ENCODE measurements around the gene ZSCAN16.

ZSCAN16 gene

DNA sequence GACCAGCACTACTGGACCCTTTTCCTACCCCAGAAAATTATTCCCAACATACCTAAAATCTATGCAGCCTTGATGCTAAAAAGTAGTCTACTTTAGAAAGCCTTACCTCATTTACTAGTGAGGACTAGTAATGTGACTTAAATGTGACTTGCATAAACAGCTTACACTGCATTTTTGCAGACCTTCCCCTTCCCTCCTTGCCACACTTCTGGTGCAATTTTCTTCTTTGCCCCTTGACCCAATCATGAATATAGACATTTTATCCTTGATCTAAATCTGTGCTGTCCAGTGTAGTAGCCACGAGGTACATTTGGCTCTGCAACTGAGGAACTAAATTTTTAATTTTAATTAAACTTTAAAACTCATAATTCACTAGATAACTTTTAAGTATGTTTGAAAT is 10.3 kb downstream of the ZSCAN16 start:
- Histone ChIP-seq H3K4me1 (ENCODE audit: insufficient read depth, low read length) (peaks cover 7% of the 10 kb centered on the region; the same call in 1 of the 2 replicates), H3K9me3 (ENCODE audit: insufficient read depth, low read depth, low read length) (no peaks in the 10 kb centered on the region), H3K9ac (ENCODE audit: low read depth, low read length) (no peak overlapping the region), H3K36me3 (ENCODE audit: insufficient read depth, low read depth, low read length) (peaks cover 12% of the 10 kb centered on the region; the same call in 1 of the 2 replicates), H3K27me3 (ENCODE audit: insufficient read depth, low read length) (peaks cover 17% of the 10 kb centered on the region), H3K27ac (ENCODE audit: low read length) (no peak overlapping the region), H3K4me3 (ENCODE audit: low read length) (no peak overlapping the region)

DNA sequence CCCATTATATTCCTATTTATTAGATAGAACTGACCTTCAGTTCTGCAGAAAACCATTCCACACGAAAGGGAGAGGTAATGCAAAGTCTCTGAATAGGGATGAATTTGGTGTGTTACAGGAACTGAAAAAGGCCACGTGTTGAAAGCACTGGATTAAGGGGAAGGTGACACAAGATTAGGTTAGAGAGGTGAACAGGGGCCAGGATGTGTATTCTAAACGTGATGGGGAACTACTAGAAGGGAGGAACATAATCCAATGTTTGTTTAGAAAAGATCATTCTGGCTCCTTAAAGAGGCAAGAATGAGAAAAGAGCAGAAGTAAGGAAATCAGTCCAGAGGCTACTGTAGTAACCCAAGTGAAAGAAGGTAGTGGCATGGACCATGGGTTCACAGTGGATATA is 11.0 kb downstream of the ZSCAN16 start:
- Histone ChIP-seq H3K36me3 (ENCODE audit: insufficient read depth, low read depth, low read length) (0 out of 2 replicates have a peak, but pooled peaks cover 5% of the 10 kb centered on the region), H3K27ac (ENCODE audit: low read length) (no peak overlapping the region), H3K9ac (ENCODE audit: low read depth, low read length) (no peak overlapping the region), H3K27me3 (ENCODE audit: insufficient read depth, low read length) (peaks cover 24% of the 10 kb centered on the region), H3K9me3 (ENCODE audit: insufficient read depth, low read depth, low read length) (no peaks in the 10 kb centered on the region), H3K4me3 (ENCODE audit: low read length) (peak overlapping the region; percentile 84), H3K4me1 (ENCODE audit: insufficient read depth, low read length) (peaks cover 7% of the 10 kb centered on the region; the same call in 1 of the 2 replicates)

DNA sequence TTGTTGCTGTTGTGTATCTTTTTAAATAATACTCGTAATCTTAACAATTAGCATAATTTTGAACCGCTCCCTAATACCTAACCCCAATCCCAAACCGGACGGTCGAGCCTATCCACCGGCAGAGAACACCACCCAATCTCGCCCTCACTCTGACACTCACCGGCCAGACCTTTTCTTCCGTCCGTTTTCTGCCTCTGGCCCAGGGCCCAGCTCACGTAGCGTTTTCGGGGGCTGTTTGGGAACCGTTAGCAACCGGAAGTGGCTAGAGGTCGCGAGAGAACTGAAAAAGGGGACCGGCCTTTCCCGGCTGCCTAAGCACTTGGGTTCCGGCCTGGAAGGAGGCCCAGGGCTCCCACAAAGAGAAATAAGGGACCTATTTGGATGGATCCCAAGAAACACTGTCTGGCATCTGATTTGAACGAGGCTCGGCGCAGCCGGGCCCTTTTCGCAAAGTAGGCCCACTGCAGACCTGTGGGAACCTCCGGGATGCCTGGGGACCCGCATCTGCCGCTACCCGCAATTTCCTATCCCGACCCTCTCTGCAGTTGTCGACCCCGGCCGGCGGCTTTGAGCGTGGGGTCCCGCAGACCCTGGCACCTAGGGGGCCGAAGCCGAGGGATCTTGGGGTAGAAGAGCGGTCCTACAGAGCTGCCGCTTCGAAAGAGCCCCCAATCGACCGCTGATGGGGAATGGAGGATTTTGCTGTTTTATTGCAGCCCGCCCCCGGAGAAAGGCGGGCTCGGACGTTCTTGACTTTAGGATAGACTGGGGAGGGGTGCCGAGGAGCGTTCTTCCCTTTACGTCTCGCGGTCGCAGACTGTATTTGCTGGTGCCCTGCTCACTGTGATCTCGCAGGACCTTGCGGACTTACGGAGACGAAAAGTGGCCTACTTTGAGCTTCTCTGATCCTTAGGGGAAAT is 12.4 kb downstream of the ZSCAN16 start:
- no peaks in the 10 kb centered on the region for H3K9me3 ChIP-seq (ENCODE audit: insufficient read depth, low read depth, low read length)
- H3K4me1 ChIP-seq (ENCODE audit: insufficient read depth, low read length), result peaks cover 7% of the 10 kb centered on the region; the same call in 1 of the 2 replicates
- no peaks in the 10 kb centered on the region for H3K36me3 ChIP-seq (ENCODE audit: insufficient read depth, low read depth, low read length)
- peak overlapping the region; percentile 84 for H3K4me3 ChIP-seq (ENCODE audit: low read length)
- peak overlapping the region; percentile 97 for H3K9ac ChIP-seq (ENCODE audit: low read depth, low read length)
- peak overlapping the region; percentile 84 for H3K27ac ChIP-seq (ENCODE audit: low read length)
- peaks cover 36% of the 10 kb centered on the region for H3K27me3 ChIP-seq (ENCODE audit: insufficient read depth, low read length)

DNA sequence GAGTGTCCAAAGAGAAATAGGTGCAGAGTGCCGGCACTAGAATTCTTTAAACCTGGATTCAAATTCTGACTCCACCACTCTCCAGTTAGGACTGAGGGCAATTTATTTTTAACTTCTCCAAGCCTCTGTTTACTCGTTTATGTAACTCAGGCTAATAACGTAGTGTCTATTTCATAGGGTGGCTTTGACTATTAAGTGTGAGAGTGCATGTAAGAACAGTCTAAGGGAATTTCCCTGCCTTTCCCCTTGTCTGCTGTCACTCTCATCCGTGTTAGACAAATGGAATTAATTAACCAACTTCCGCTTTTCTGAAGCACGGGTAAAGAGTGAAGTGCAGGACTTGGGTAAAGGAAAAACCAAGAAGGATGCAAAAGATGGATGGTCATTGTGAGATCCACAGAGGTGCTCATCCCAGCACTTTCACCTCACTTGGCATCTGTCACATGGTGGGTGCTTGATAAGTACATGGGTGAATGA is 13.1 kb downstream of the ZSCAN16 start:
- peaks cover 36% of the 10 kb centered on the region for H3K27me3 ChIP-seq (ENCODE audit: insufficient read depth, low read length)
- peak overlapping the region; percentile 84 for H3K27ac ChIP-seq (ENCODE audit: low read length)
- H3K9me3 ChIP-seq (ENCODE audit: insufficient read depth, low read depth, low read length), result no peaks in the 10 kb centered on the region
- peak overlapping the region; percentile 84 for H3K4me3 ChIP-seq (ENCODE audit: low read length)
- peak overlapping the region; percentile 97 for H3K9ac ChIP-seq (ENCODE audit: low read depth, low read length)
- H3K36me3 ChIP-seq (ENCODE audit: insufficient read depth, low read depth, low read length), result no peaks in the 10 kb centered on the region
- peaks cover 7% of the 10 kb centered on the region; the same call in 1 of the 2 replicates for H3K4me1 ChIP-seq (ENCODE audit: insufficient read depth, low read length)

DNA sequence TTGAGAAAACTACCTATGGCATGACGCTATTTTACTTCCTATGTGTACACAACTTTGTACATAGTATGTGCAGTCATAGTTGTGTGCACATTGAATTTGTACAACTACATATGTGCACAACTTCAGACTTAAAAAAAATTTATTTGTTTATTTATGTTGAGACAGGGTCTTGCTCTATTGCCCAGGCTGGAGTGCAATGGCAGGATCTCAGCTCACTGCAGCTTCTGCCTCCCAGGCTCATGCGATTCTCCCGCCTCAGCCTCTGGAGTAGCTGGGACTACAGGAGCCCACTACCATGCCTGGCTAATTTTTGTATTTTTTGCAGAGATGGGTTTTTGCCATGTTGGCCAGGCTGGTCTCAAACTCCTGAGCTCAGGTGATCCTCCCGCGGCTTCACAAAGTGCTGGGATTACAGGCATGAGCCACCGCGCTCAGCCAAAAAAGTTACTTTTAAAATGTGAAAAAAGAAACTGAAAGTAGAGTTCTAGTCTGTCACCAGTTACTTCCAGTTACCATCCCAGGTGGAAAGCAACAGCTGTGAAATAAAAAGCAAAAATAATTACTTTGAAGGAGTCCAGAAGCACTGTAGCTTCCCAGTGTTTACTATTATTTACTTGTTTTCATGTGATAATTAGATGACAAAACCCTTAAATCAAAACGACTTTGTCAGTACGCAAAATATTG is 15.6 kb downstream of the ZSCAN16 start:
- Histone ChIP-seq H3K36me3 (ENCODE audit: insufficient read depth, low read depth, low read length) (peaks cover 8% of the 10 kb centered on the region), H3K9me3 (ENCODE audit: insufficient read depth, low read depth, low read length) (no peaks in the 10 kb centered on the region), H3K27me3 (ENCODE audit: insufficient read depth, low read length) (peaks cover 36% of the 10 kb centered on the region), H3K4me3 (ENCODE audit: low read length) (no peak overlapping the region), H3K27ac (ENCODE audit: low read length) (no peak overlapping the region), H3K4me1 (ENCODE audit: insufficient read depth, low read length) (peaks cover 12% of the 10 kb centered on the region; the same call in 1 of the 2 replicates), H3K9ac (ENCODE audit: low read depth, low read length) (no peak overlapping the region)

DNA sequence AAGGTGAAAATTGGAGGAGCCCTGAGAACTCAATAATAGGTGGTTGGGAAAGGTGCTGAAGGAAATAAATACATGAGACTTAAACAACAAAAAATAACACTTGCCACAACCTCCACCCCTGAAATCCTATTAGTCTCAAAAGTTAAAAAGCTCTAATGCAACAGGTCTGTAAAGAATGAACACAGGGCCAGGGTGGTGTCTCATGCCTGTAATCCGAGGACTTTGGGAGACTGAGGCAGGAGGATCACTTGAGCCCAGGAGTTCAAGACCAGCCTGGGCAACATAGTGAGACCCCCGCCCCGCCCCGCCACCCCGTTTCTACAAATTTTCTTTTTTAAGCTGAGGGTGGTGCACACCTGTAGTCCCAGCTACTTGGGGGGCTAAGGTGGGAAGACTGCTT is 16.2 kb downstream of the ZSCAN16 start:
- H3K4me3 ChIP-seq (ENCODE audit: low read length), result no peak overlapping the region
- H3K4me1 ChIP-seq (ENCODE audit: insufficient read depth, low read length), result peaks cover 12% of the 10 kb centered on the region; the same call in 1 of the 2 replicates
- H3K9me3 ChIP-seq (ENCODE audit: insufficient read depth, low read depth, low read length), result no peaks in the 10 kb centered on the region
- no peak overlapping the region for H3K27ac ChIP-seq (ENCODE audit: low read length)
- no peak overlapping the region for H3K9ac ChIP-seq (ENCODE audit: low read depth, low read length)
- H3K27me3 ChIP-seq (ENCODE audit: insufficient read depth, low read length), result peaks cover 36% of the 10 kb centered on the region
- H3K36me3 ChIP-seq (ENCODE audit: insufficient read depth, low read depth, low read length), result peaks cover 14% of the 10 kb centered on the region

DNA sequence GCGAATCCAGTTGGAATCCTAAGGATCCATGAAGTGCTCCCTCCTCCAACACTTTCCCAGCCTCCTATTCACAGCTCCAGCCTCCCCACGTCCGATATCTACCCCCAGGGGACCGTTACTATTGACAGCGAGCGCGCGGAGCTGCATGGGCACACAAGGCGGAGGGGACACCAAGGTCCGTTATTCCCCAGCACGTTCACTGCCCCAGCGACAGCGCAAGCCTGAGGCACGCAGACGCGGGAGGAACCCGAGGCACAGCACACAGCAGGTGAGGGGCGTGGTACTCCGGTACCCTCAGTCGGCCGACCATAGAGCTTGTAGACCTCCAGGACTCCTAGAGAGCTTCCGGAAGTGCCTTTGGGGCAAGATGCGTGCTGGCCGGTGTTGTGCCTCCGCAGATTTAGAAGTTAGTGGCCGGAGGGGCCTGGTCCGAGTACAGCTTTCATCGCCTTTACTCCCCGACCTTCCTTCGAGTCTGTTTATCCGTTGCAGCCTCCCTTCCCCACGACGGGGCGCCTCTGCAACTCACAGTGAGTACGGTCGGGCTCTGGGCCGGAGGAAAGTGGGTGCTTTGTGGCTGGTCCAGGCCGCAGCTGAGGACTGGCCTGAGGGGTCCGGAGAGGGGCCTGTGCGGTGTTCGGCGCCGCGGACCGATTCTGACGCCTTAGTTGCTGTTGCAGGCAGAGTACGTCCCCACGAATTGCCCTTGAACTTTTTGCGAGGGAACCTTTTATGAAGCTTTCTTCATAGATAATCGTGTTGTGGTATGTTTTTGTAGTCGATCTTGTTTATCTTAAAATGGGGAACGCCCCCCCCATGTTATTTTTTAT is 17.3 kb downstream of the ZSCAN16 start, which contains the start of gene ZKSCAN8:
ZKSCAN8 (plus strand) TSS at position 384 of the 830 bp plus-strand sequence. CDS start 6,525 bp downstream, outside the sequence.
- H3K27ac ChIP-seq (ENCODE audit: low read length), result peak within 1 kb of the TSS; percentile 62
- H3K27me3 ChIP-seq (ENCODE audit: insufficient read depth, low read length), result peaks cover 36% of the 10 kb centered on the region
- peak within 1 kb of the TSS; percentile 91 for H3K9ac ChIP-seq (ENCODE audit: low read depth, low read length)
- peaks cover 25% of the 10 kb centered on the region for H3K36me3 ChIP-seq (ENCODE audit: insufficient read depth, low read depth, low read length)
- no peaks in the 10 kb centered on the region for H3K9me3 ChIP-seq (ENCODE audit: insufficient read depth, low read depth, low read length)
- peaks cover 12% of the 10 kb centered on the region; the same call in 1 of the 2 replicates for H3K4me1 ChIP-seq (ENCODE audit: insufficient read depth, low read length)
- peak within 1 kb of the TSS; percentile 99 for H3K4me3 ChIP-seq (ENCODE audit: low read length)

DNA sequence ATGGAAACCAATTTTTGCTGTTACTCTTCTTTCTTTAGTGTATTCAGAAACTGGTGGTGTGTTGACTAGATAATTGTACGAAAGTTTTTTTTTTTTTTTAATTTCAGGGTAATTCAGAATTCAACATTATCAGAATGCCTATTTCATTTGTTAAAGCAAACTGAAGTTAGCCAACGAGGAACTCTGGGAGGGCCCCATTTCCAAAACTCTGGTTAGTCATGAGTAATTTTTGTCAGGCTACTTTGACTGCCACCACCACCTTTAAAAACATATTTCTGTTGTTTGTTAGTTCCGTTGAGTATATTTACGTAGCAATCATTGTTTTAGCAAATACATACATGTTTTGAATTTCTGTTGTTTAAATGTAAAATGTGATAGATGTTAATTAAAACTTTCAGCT is 18.0 kb downstream of the ZSCAN16 start:
- peak overlapping the region; percentile 91 for H3K9ac ChIP-seq (ENCODE audit: low read depth, low read length)
- no peaks in the 10 kb centered on the region for H3K9me3 ChIP-seq (ENCODE audit: insufficient read depth, low read depth, low read length)
- peak overlapping the region; percentile 62 for H3K27ac ChIP-seq (ENCODE audit: low read length)
- H3K4me3 ChIP-seq (ENCODE audit: low read length), result peak overlapping the region; percentile 99
- peaks cover 31% of the 10 kb centered on the region for H3K36me3 ChIP-seq (ENCODE audit: insufficient read depth, low read depth, low read length)
- peaks cover 12% of the 10 kb centered on the region; the same call in 1 of the 2 replicates for H3K4me1 ChIP-seq (ENCODE audit: insufficient read depth, low read length)
- peaks cover 36% of the 10 kb centered on the region for H3K27me3 ChIP-seq (ENCODE audit: insufficient read depth, low read length)

DNA sequence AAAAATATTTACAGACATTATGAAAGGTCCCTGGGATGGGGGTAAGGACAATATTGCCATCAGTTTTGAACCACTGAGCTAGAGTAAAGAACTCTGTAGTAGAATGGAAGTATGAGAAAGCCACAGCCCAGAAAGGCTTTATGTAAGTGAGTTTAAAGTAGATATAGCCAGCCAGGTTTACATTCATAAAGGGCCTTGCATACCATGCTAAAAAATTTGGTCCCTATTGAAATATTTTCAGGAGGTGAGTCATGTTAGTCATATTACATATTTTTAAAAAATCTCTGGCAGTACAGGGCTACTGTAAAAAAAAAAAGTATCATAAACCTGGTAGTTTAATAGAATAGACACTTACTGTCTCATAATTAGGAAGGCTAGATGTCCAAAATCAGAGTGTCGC is 20.8 kb downstream of the ZSCAN16 start:
- Histone ChIP-seq H3K27ac (ENCODE audit: low read length) (no peak overlapping the region), H3K27me3 (ENCODE audit: insufficient read depth, low read length) (peaks cover 13% of the 10 kb centered on the region; the same call in 1 of the 2 replicates), H3K9ac (ENCODE audit: low read depth, low read length) (no peak overlapping the region), H3K36me3 (ENCODE audit: insufficient read depth, low read depth, low read length) (peaks cover 59% of the 10 kb centered on the region), H3K4me3 (ENCODE audit: low read length) (no peak overlapping the region), H3K9me3 (ENCODE audit: insufficient read depth, low read depth, low read length) (no peaks in the 10 kb centered on the region), H3K4me1 (ENCODE audit: insufficient read depth, low read length) (peaks cover 5% of the 10 kb centered on the region; the same call in 1 of the 2 replicates)

DNA sequence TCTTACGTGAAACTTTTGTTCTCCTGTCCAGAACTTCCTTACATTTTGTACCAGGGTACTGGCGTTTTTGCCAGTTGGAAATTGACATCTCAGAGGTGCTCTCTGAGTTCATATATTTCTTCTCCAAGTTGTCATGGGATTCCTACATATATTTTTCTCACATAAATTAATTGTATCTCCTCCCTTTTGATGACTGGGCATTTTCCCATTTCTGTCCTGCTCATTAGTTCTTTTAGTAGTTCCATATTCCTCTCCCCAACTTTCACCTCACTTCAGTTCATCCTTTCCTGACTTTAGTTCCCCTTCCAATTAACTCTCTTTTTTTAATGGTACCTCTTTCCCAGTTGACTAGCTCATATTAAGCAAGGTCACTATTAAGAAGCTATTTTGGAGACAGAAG is 28.1 kb downstream of the ZSCAN16 start:
- no peak overlapping the region for H3K9ac ChIP-seq (ENCODE audit: low read depth, low read length)
- H3K27me3 ChIP-seq (ENCODE audit: insufficient read depth, low read length), result no peaks in the 10 kb centered on the region
- H3K9me3 ChIP-seq (ENCODE audit: insufficient read depth, low read depth, low read length), result peaks cover 14% of the 10 kb centered on the region; the same call in 1 of the 2 replicates
- no peak overlapping the region for H3K27ac ChIP-seq (ENCODE audit: low read length)
- H3K4me1 ChIP-seq (ENCODE audit: insufficient read depth, low read length), result no peaks in the 10 kb centered on the region
- peaks cover 100% of the 10 kb centered on the region for H3K36me3 ChIP-seq (ENCODE audit: insufficient read depth, low read depth, low read length)
- H3K4me3 ChIP-seq (ENCODE audit: low read length), result no peak overlapping the region

DNA sequence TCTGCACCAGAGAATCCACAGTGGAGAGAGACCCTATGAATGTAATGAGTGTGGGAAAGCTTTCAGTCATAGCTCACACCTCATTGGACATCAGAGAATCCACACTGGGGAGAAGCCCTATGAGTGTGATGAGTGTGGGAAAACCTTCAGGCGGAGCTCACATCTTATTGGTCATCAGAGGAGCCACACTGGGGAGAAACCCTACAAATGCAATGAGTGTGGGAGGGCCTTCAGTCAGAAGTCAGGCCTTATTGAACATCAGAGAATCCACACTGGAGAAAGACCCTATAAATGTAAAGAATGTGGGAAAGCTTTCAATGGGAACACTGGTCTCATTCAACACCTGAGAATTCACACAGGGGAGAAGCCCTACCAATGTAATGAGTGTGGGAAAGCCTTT is 29.1 kb downstream of the ZSCAN16 start:
- Histone ChIP-seq H3K4me3 (ENCODE audit: low read length) (no peak overlapping the region), H3K27ac (ENCODE audit: low read length) (no peak overlapping the region), H3K4me1 (ENCODE audit: insufficient read depth, low read length) (no peaks in the 10 kb centered on the region), H3K9ac (ENCODE audit: low read depth, low read length) (no peak overlapping the region), H3K27me3 (ENCODE audit: insufficient read depth, low read length) (no peaks in the 10 kb centered on the region), H3K36me3 (ENCODE audit: insufficient read depth, low read depth, low read length) (peaks cover 92% of the 10 kb centered on the region), H3K9me3 (ENCODE audit: insufficient read depth, low read depth, low read length) (peaks cover 14% of the 10 kb centered on the region; the same call in 1 of the 2 replicates)
